Rectal smooth muscle tissue (tissue), 1 donor: ENCODE results near the gene NBAS.
"Not testable (repeated sequence)": the region's sequence is repeated elsewhere in the genome, so short reads cannot be mapped to it uniquely, and the experiment has no call there.

Source experiments
- H3K27ac ChIP-seq: one replicate; pipeline ENCODE4 v1.7.0; 2013; ENCODE audit warnings: low read depth, low read length, inconsistent platforms
- H3K27me3 ChIP-seq: one replicate; pipeline ENCODE4 v1.7.0; 2013; ENCODE audit warnings: low read length; ENCODE audit not compliant: control insufficient read depth, insufficient read depth
- H3K36me3 ChIP-seq: one replicate; pipeline ENCODE4 v1.7.0; 2013; ENCODE audit warnings: low read length; ENCODE audit not compliant: control insufficient read depth, insufficient read depth
- H3K4me1 ChIP-seq: one replicate; pipeline ENCODE4 v1.7.0; 2013; ENCODE audit warnings: low read length; ENCODE audit not compliant: control insufficient read depth, insufficient read depth
- H3K4me3 ChIP-seq: one replicate; pipeline ENCODE4 v1.7.0; 2013; ENCODE audit warnings: low read length
- H3K9ac ChIP-seq: one replicate; pipeline ENCODE4 v1.7.0; 2013; ENCODE audit warnings: low read length

NBAS gene

DNA sequence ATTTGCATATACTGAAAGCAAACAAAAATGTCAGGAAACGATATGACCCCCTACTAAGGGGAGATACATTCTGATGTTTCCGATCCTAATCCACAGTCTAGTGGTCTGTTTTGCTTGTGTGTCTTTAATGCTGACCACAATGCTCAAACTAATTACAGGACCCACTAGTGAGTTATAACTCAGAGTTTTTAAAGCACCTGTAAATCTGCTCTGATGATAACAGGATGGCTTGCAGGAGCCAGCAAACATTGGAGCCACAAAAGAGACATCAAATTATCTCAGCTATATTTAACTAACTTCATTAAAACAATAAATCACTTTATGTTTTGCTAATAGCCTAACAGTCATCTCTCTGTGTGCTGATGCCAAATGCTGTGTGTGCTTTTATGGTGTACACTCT is 300.3 kb downstream of the NBAS start:
- Histone ChIP-seq H3K9ac (no peak overlapping the region), H3K4me1 (no peaks in the 10 kb centered on the region), H3K27me3 (no peaks in the 10 kb centered on the region), H3K27ac (no peak overlapping the region), H3K4me3 (no peak overlapping the region), H3K36me3 (no peaks in the 10 kb centered on the region)

DNA sequence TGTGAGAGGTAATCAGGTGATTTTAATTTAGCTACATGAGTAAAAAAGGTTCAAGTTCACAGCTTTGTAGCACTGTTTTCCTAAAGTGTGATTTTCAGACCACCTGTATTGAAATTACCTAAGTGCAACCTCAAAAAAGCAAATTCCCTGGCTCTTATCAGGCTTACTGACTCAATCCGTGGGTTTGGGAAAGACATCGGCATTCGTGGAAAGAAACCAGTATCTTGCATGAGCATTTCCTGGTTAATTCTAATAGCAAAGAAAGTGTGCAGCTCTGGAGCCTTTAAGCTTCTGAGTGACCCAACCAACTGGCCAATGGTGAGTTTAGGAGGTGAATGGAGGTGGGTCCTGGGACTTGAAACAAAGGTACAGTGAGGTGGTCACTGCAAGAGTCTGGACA is 300.9 kb downstream of the NBAS start:
- H3K4me1 ChIP-seq, result no peaks in the 10 kb centered on the region
- H3K4me3 ChIP-seq, result no peak overlapping the region
- no peak overlapping the region for H3K27ac ChIP-seq
- H3K27me3 ChIP-seq, result no peaks in the 10 kb centered on the region
- H3K9ac ChIP-seq, result no peak overlapping the region
- H3K36me3 ChIP-seq, result no peaks in the 10 kb centered on the region

DNA sequence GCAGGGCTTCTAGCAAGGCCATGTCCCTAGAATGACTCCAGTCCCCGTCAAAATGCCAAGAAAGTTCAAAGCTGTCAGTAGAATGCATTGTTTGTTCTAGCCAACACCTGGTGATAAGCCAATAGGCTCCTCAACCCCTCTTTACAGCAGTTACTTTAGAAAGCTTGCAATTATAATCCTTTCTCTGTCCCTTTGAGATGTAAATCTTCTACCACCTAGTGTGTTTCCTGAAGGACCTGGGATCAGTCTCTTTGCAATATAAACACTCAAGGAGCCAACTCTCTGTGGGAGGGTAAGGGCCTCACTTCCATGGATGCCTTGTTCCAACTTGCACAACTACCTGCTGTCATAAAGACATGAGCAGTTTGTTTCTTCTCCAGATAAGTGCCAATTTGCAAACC is 301.8 kb downstream of the NBAS start:
- Histone ChIP-seq H3K4me1 (no peaks in the 10 kb centered on the region), H3K36me3 (no peaks in the 10 kb centered on the region)

DNA sequence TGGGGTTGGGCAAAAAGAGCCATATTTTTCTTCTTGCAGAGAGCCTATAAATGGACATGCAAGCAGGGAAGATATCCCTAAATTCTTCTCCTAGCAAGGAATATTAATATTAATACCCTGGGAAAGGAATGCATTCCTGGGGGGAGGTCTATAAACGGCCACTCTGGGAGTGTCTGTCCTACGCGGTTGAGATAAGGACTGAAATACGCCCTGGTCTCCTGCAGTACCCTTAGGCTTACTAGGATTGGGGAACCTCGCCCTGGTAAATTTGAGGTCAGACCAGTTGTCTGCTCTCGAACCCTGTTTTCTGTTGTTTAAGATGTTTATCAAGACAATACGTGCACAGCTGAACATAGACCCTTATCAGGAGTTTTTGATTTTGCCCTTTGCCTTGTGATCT is 302.7 kb downstream of the NBAS start:
- not testable (repeated sequence) for H3K4me3 ChIP-seq, H3K36me3 ChIP-seq, H3K9ac ChIP-seq, H3K27me3 ChIP-seq, H3K4me1 ChIP-seq, H3K27ac ChIP-seq

More for the DNA sequence above, 301.8 kb downstream of the NBAS start:
- no peak overlapping the region for H3K4me3 ChIP-seq
- H3K27ac ChIP-seq, result no peak overlapping the region
- H3K9ac ChIP-seq, result no peak overlapping the region
- no peaks in the 10 kb centered on the region for H3K27me3 ChIP-seq

DNA sequence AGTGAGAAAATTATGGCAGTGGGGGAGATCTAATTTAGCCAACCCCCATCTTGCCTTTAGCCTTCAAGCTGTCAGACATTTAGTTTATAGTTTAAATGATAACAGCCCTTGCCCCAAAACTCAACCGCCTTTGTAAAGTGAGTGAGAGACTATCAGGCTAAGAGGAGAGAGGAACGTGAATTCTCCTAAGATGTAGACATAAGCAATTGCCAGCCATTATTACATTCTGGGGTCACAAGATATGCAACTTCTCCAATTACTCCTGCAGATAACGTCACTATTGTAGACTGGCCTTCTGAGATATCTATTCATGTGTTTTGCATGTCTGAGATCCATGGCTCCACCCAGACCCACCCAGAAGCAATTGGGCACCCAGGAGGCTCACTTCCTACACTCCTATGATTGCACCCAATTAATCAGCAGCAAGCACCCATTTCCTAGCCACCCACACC is 307.3 kb downstream of the NBAS start:
- Histone ChIP-seq H3K27ac (no peak overlapping the region), H3K36me3 (no peaks in the 10 kb centered on the region), H3K4me3 (no peak overlapping the region), H3K9ac (no peak overlapping the region), H3K27me3 (no peaks in the 10 kb centered on the region), H3K4me1 (no peaks in the 10 kb centered on the region)

DNA sequence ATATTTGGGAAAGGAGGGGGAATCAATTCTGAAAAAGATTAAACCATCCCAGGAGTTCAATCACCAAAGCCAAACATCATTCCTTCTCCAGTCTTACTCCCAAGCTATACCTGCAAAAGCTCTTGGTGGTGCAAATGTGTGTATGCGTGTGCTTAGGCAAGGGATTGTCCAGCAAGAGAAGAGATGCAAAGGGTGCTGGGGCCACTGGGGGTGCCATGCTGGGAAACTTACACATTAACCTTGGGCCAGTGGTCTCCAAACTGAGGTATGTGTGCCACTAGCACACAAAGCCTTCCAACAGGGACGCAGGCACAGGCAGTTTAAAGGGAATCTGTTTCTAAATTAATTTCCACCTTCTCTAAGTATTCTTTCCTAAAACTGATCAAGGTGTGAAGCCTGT is 307.9 kb downstream of the NBAS start:
- no peak overlapping the region for H3K4me3 ChIP-seq
- H3K27me3 ChIP-seq, result no peaks in the 10 kb centered on the region
- H3K36me3 ChIP-seq, result no peaks in the 10 kb centered on the region
- no peaks in the 10 kb centered on the region for H3K4me1 ChIP-seq
- no peak overlapping the region for H3K9ac ChIP-seq
- H3K27ac ChIP-seq, result no peak overlapping the region

DNA sequence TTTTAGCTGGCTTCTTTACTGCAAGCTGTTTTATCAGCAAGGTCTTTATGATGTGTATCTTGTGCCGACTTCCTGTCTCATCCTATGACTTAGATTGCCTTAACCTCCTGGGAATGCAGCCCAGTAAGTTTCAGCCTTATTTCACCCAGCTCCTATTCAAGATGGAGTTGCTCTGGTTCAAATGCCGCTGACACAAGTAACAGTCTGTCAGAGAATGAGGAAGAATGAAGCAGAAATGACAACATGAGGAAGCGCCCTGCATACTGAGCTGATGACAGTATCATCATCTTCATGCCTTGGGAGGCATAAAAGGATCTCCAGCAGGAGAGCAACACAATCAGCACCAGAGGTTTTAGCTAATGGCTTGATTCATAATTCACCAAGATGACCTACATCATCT is 309.4 kb downstream of the NBAS start:
- H3K36me3 ChIP-seq, result no peaks in the 10 kb centered on the region
- H3K9ac ChIP-seq, result no peak overlapping the region
- no peak overlapping the region for H3K4me3 ChIP-seq
- H3K4me1 ChIP-seq, result no peaks in the 10 kb centered on the region
- H3K27ac ChIP-seq, result no peak overlapping the region
- H3K27me3 ChIP-seq, result no peaks in the 10 kb centered on the region

DNA sequence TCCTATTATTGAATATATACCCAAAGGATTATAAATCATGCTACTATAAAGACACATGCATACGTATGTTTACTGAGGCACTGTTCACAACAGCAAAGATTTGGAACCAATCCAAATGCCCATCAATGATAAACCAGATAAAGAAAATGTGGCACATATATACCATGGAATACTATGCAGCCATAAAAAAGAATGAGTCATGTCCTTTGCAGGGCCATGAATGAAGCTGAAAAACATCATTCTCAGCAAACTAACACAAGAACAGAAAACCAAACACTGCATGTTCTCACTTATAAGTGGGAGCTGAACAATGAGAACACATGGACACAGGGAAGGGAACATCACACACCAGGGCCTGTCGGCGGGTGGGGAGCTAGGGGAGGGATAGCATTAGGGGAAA is 310.2 kb downstream of the NBAS start:
- H3K9ac ChIP-seq, H3K36me3 ChIP-seq, H3K27me3 ChIP-seq, H3K27ac ChIP-seq, H3K4me3 ChIP-seq, H3K4me1 ChIP-seq: not testable (repeated sequence)

DNA sequence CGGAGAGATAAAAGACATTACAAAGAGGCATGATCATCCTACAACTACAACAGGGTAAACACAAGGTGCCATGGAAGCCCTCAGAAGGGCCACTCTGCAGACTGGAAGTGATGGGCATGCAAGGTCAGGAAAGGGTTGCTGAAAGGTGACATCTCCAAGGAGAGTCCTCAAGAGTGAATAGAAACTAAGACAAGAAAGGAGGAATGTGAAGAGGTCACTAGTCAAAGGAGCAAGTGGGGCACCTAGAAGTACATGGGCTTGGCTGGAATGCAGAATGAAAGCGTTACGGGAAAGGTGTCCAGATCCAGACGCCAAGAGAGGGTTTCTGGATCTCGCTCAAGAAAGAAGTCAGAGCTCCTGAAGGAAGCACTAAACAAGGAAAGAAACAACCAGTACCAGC is 314.3 kb downstream of the NBAS start:
- H3K36me3 ChIP-seq, result no peaks in the 10 kb centered on the region

DNA sequence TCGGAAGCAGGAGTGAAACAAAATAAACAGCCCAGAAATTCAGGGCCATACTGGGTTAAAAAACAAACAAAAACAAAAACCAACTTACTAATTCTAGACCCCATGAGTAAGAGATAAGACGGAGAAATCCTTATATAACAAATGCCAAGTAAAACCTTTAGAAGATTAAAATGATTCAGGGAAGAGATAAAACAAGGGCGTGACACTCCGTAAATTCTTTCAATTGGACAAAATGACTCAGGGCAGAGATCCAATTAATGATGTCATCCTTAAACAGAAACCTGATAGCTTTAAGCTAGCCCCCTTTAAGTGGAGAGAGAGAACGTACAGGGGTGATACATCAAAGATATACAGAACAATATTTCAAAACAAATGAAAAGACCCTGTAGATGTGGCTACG is 317.4 kb downstream of the NBAS start:
- Histone ChIP-seq H3K36me3 (no peaks in the 10 kb centered on the region), H3K27me3 (no peaks in the 10 kb centered on the region), H3K4me1 (no peaks in the 10 kb centered on the region), H3K9ac (no peak overlapping the region), H3K4me3 (no peak overlapping the region), H3K27ac (no peak overlapping the region)

More for the DNA sequence above, 314.3 kb downstream of the NBAS start:
- H3K4me1 ChIP-seq, result no peaks in the 10 kb centered on the region
- H3K27ac ChIP-seq, result no peak overlapping the region
- H3K9ac ChIP-seq, result no peak overlapping the region
- no peak overlapping the region for H3K4me3 ChIP-seq
- H3K27me3 ChIP-seq, result no peaks in the 10 kb centered on the region

DNA sequence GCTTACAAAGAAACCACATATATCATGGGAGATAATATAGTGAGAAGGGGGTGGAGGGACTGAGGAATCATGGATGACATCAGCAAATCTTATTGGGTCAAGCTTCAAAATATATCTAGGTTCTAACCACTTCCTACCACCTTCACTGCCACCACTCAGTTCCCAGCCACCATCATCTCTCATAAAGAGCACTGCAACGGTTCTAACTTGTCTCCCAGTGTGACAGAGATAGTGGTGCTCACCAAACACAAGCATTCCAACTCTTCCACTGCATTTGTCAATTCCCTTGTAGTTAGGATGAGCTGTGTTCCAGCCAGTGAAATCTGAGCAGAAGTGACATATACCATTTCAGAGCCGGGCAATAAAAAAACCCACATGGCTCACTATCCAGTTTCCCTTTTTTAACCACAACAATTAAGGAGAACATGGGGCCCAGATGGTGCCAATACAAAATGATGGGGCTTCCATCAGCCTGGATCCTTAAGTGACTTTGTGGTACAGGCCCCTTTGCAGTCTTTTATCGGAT is 318.1 kb downstream of the NBAS start:
- no peaks in the 10 kb centered on the region for H3K36me3 ChIP-seq
- no peak overlapping the region for H3K9ac ChIP-seq
- no peak overlapping the region for H3K4me3 ChIP-seq
- no peaks in the 10 kb centered on the region for H3K27me3 ChIP-seq
- no peaks in the 10 kb centered on the region for H3K4me1 ChIP-seq
- no peak overlapping the region for H3K27ac ChIP-seq

DNA sequence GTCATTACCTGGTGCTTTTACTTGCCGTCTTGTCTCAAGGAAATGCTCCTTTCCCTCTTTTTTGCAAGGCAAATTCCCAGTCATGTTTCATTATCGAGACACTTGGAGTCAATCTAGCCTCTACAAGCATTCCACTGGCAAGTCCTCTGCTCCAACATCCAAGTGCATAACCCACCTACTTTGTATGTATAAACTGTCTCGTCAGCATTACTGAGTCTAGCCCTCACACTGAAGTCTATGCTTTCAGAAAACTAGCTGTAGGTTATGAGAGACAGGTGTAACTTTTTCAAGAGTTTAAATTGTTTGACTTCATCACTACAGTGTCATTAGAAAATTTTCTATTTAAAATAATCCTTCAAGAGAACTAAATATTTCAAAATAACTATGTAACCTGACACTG is 319.2 kb downstream of the NBAS start:
- no peak overlapping the region for H3K27ac ChIP-seq
- no peaks in the 10 kb centered on the region for H3K4me1 ChIP-seq
- no peaks in the 10 kb centered on the region for H3K27me3 ChIP-seq
- no peak overlapping the region for H3K9ac ChIP-seq
- H3K36me3 ChIP-seq, result no peaks in the 10 kb centered on the region
- H3K4me3 ChIP-seq, result no peak overlapping the region

DNA sequence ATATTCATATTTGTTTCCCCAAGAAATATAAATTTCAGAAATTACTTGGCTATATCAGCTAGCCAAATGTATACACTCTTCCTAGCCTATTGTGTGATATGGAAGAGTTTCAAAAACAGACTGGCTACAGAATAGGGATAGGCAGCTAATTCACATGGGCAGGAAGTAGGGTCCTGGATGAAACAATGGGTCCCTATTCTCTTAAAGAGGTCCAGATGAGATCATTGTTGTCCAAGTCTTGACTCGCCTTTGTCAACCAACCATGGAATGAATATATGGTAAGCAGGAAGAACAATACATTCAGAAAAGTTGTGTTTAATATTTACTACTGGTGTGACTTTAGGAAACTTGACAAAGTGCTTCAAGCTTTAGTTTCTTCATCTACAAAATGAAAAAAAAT is 319.9 kb downstream of the NBAS start:
- no peak overlapping the region for H3K9ac ChIP-seq
- H3K27me3 ChIP-seq, result no peaks in the 10 kb centered on the region

More for the DNA sequence above, 319.9 kb downstream of the NBAS start:
- Histone ChIP-seq H3K36me3 (no peaks in the 10 kb centered on the region), H3K4me3 (no peak overlapping the region), H3K4me1 (no peaks in the 10 kb centered on the region), H3K27ac (no peak overlapping the region)
